Activated CD8-positive, alpha-beta memory T cell treated with anti-CD3 and anti-CD28 coated beads, Interleukin-2, amount 50 U/mL, for 48 hours (primary cell): ENCODE measurements around the gene KCNH4.
A peak's percentile ranks its signal among the peaks of the same experiment; 100 is the strongest.
"Not testable (repeated sequence)": the region's sequence is repeated elsewhere in the genome, so short reads cannot be mapped to it uniquely, and the experiment has no call there.

Source experiments
- DNase-seq: peaks from one replicate; pipeline ENCODE4 v3.0.0-alpha.2; 2020

Gene KCNH4

GRCh38 chr17:42177684-42178083 is 3.3 kb downstream of the KCNH4 start:
- DNase-seq, result no peak

- no peak for DNase-seq
Observed at GRCh38 chr17:42174126-42174783, 6.7 kb downstream of the KCNH4 start.

GRCh38 chr17:42171831-42172230 is 9.1 kb downstream of the KCNH4 start:
- DNase-seq, result no peak

GRCh38 chr17:42169351-42169750 is 11.6 kb downstream of the KCNH4 start:
- no peak for DNase-seq

- DNase-seq, result no peak
Observed at GRCh38 chr17:42167807-42168206, 13.1 kb downstream of the KCNH4 start.

GRCh38 chr17:42166196-42166763 is 14.7 kb downstream of the KCNH4 start:
- DNase-seq, result no peak

- no peak for DNase-seq
Observed at GRCh38 chr17:42165751-42166150, 15.2 kb downstream of the KCNH4 start.

- DNase-seq, result no peak
Observed at GRCh38 chr17:42163696-42164407, 17.1 kb downstream of the KCNH4 start.

GRCh38 chr17:42163113-42163512 is 17.8 kb downstream of the KCNH4 start:
- DNase-seq, result peak; percentile 88

GRCh38 chr17:42160531-42160910 is 20.4 kb downstream of the KCNH4 start:
- DNase-seq, result no peak

GRCh38 chr17:42159796-42160530 is 21.0 kb downstream of the KCNH4 start:
- DNase-seq, result no peak

GRCh38 chr17:42155614-42156045 is 25.3 kb downstream of the KCNH4 start:
- no peak for DNase-seq

- DNase-seq, result no peak
Observed at GRCh38 chr17:42153919-42154742, 26.8 kb downstream of the KCNH4 start.

- no peak for DNase-seq
Observed at GRCh38 chr17:42146911-42147607, 33.9 kb downstream of the KCNH4 start.

- not testable (repeated sequence) for DNase-seq
Observed at GRCh38 chr17:42143138-42143537, 37.8 kb downstream of the KCNH4 start.

- no peak for DNase-seq
Observed at GRCh38 chr17:42142371-42142896, 38.5 kb downstream of the KCNH4 start.

GRCh38 chr17:42141382-42141781 is 39.6 kb downstream of the KCNH4 start:
- DNase-seq, result no peak

- DNase-seq, result not testable (repeated sequence)
Observed at GRCh38 chr17:42140690-42141089, 40.3 kb downstream of the KCNH4 start.

- DNase-seq, result no peak
Observed at GRCh38 chr17:42138749-42139492, 42.0 kb downstream of the KCNH4 start.

- no peak for DNase-seq
Observed at GRCh38 chr17:42136654-42137051, 44.3 kb downstream of the KCNH4 start.
